ENCODE data around the gene RP2. TPM values are rescaled to one million over a fixed set of nuclear protein-coding genes. Genes with fewer than 3 reads are reported as not detected.

The RP2 gene
- total RNA-seq, 1 donor from 2014 or later, result 16.6 TPM

GRCh38 chrX:46841346-46841745 is 4.5 kb downstream of the RP2 start:
- no peaks in the 10 kb centered on the region for H3K4me1 Mint-ChIP-seq (ENCODE audit: unreplicated experiment)
- H3K4me3 Mint-ChIP-seq (ENCODE audit: unreplicated experiment), result no peak overlapping the region
- H3K9me3 Mint-ChIP-seq (ENCODE audit: unreplicated experiment), result no peaks in the 10 kb centered on the region
- no peak for TF ChIP-seq CTCF (IDR thresholded peaks at IDR 0.05; ENCODE audit: unreplicated experiment)
- peaks cover 3% of the 10 kb centered on the region for H3K36me3 Mint-ChIP-seq (ENCODE audit: low read depth, unreplicated experiment)
- peaks cover 1% of the 10 kb centered on the region for H3K27me3 Mint-ChIP-seq (ENCODE audit: unreplicated experiment)
- no peak for DNase-seq (ENCODE audit: low spot score)
- H3K27ac Mint-ChIP-seq (ENCODE audit: unreplicated experiment), result no peak overlapping the region

- DNase-seq (ENCODE audit: low spot score), result no peak
- Mint-ChIP-seq H3K4me1 (ENCODE audit: unreplicated experiment) (no peaks in the 10 kb centered on the region), H3K27me3 (ENCODE audit: unreplicated experiment) (no peaks in the 10 kb centered on the region), H3K27ac (ENCODE audit: unreplicated experiment) (no peak overlapping the region), H3K4me3 (ENCODE audit: unreplicated experiment) (no peak overlapping the region), H3K36me3 (ENCODE audit: low read depth, unreplicated experiment) (peaks cover 3% of the 10 kb centered on the region), H3K9me3 (ENCODE audit: unreplicated experiment) (no peaks in the 10 kb centered on the region)
- no peak for TF ChIP-seq CTCF (IDR thresholded peaks at IDR 0.05; ENCODE audit: unreplicated experiment)
Observed at GRCh38 chrX:46844913-46845312, 8.1 kb downstream of the RP2 start.

GRCh38 chrX:46849933-46850332 is 13.1 kb downstream of the RP2 start:
- TF ChIP-seq CTCF (IDR thresholded peaks at IDR 0.05; ENCODE audit: unreplicated experiment), result no peak
- H3K27ac Mint-ChIP-seq (ENCODE audit: unreplicated experiment), result no peak overlapping the region
- peaks cover 4% of the 10 kb centered on the region for H3K27me3 Mint-ChIP-seq (ENCODE audit: unreplicated experiment)
- peaks cover 8% of the 10 kb centered on the region for H3K36me3 Mint-ChIP-seq (ENCODE audit: low read depth, unreplicated experiment)
- no peaks in the 10 kb centered on the region for H3K9me3 Mint-ChIP-seq (ENCODE audit: unreplicated experiment)
- H3K4me1 Mint-ChIP-seq (ENCODE audit: unreplicated experiment), result no peaks in the 10 kb centered on the region
- no peak overlapping the region for H3K4me3 Mint-ChIP-seq (ENCODE audit: unreplicated experiment)
- DNase-seq (ENCODE audit: low spot score), result no peak

GRCh38 chrX:46850771-46851170 is 13.9 kb downstream of the RP2 start:
- TF ChIP-seq CTCF (IDR thresholded peaks at IDR 0.05; ENCODE audit: unreplicated experiment), result no peak
- no peak for DNase-seq (ENCODE audit: low spot score)
- Mint-ChIP-seq H3K4me3 (ENCODE audit: unreplicated experiment) (no peak overlapping the region), H3K4me1 (ENCODE audit: unreplicated experiment) (no peaks in the 10 kb centered on the region), H3K27ac (ENCODE audit: unreplicated experiment) (no peak overlapping the region), H3K27me3 (ENCODE audit: unreplicated experiment) (peaks cover 4% of the 10 kb centered on the region), H3K36me3 (ENCODE audit: low read depth, unreplicated experiment) (peaks cover 8% of the 10 kb centered on the region), H3K9me3 (ENCODE audit: unreplicated experiment) (no peaks in the 10 kb centered on the region)

GRCh38 chrX:46856483-46856882 is 19.6 kb downstream of the RP2 start:
- H3K27ac Mint-ChIP-seq (ENCODE audit: unreplicated experiment), result no peak overlapping the region

More at GRCh38 chrX:46856483-46856882, 19.6 kb downstream of the RP2 start:
- Mint-ChIP-seq H3K36me3 (ENCODE audit: low read depth, unreplicated experiment) (peaks cover 8% of the 10 kb centered on the region), H3K9me3 (ENCODE audit: unreplicated experiment) (no peaks in the 10 kb centered on the region), H3K27me3 (ENCODE audit: unreplicated experiment) (no peaks in the 10 kb centered on the region), H3K4me3 (ENCODE audit: unreplicated experiment) (no peak overlapping the region), H3K4me1 (ENCODE audit: unreplicated experiment) (no peaks in the 10 kb centered on the region)
- no peak for DNase-seq (ENCODE audit: low spot score)
- no peak for TF ChIP-seq CTCF (IDR thresholded peaks at IDR 0.05; ENCODE audit: unreplicated experiment)
